Stimulated activated CD4-positive, alpha-beta T cell treated with anti-CD3 and anti-CD28 coated beads, Interleukin-4, amount 100 ng/mL, for 48 hours (primary cell): ENCODE data around the gene B3GLCT.

ENCODE experiments used
- DNase-seq, 2 donors: peaks; one replicate each; pipeline ENCODE4 v3.0.0-alpha.2; 2020; ENCODE audit warnings: low read depth in 2 of 2

B3GLCT gene

DNA sequence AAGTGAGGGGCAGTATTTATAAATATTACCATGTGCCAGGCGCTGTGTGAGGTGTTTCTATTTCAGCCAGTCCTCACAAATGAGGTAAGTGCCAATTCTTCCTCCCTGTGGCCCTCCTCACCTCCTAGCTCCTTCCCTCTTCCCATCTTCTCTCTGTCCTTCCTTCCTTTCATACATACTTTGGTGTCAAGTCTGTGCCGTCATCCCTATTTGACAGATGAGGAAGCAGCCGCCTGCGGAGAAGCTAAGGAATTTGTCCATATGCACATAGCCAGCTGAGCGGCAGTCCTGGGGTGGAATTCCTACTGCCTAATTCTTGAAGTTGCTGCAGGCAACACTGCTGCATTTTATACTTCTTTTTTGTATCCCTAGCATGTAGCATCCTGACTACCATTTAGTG lies 150.8 kb downstream of the B3GLCT start:
- DNase-seq, result no peak

DNA sequence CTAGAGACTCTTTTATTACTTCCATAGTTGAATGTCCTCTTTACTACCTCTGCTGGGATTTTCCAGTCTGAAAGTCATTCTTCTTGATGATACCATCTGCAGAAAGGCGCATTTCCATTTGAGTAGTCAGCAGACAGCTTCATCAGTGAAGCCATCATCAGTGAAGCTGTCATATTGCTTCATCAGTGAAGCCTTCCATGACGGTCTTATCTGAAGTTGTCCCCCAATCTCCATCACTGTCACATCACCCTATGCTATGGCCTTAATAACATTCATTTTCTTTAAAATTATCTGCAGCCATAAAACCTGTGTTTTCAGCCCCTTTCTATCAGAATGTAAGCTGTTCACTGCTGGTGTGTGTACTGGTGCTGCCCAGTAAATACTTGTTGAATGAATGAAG lies 151.6 kb downstream of the B3GLCT start:
- no peak for DNase-seq

DNA sequence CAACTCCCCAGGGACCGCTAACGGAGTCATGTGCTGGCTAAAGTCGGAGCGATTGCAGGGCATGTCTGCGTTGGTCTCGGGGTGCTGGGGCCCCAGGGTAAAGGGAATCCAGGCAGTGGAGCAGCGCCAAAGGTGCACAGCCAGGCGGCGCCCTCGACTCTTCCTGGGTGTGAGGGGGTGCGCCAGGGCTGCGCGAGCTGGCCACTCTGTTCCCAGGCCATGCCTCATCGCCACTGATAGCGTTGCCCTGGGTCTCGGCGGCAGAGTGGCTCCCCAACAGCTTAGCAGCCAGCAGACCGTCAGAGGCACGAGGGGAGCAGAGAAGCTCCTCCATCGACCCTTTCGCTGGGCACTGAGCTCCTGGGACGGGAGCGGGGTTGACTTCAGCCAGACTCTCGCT lies 152.7 kb downstream of the B3GLCT start:
- DNase-seq, result no peak

DNA sequence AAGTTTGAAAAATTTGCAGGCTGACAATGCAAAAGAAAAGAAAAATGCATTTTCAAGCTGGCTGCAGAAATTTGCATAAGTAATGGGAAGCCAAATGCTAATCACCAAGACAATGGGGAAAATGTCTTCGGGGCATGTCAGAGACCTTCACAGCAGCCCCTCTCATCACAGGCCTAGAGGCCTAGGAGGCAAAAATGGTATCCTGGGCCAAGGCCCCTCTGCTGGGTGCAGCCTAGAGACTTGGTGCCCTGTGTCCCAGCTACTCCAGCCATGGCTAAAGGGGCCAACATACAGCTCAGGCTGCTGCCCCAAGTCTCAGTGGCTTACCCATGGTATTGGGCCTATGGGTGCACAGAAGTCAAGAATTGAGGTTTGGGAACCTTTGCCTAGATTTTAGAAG lies 155.2 kb downstream of the B3GLCT start:
- no peak for DNase-seq

DNA sequence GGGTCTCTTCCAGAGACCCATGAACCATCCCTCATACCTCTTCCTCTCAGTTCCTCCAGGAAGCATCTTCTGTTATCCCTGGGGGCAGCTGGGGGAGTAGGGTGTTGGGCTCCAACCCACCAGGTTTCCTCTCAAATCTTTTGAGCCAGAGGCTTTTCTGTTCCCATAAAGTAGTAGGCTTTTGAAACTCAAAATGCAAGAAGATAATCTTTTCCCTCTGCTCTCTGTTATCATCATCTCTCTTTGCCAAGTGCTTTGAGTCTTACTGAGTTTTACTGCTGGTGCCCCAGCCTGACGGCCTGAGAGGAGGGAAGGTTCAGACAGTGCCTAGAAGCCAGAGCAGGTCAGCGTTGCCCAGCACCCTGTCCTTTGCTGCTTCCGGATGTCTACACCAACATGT lies 157.2 kb downstream of the B3GLCT start:
- DNase-seq, result no peak

DNA sequence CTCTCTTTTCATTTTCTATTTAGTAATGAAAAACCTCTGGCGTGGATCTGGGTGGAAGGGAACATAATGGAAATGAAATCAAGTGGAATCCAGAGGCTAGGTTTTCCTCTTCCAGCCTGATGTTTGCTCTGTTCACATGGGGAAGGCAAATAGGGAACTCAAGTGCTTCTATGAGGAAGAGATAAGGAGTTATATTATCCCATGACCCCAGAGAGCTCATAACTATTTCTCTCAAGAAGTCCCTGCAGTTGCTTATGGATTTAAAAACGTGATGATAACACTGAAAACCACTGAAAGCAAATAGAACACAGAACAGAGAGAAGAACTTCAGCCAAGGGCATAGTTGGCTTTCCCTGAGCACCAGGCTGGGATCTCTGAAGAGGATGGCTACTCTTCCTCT lies 157.8 kb downstream of the B3GLCT start:
- no peak for DNase-seq

DNA sequence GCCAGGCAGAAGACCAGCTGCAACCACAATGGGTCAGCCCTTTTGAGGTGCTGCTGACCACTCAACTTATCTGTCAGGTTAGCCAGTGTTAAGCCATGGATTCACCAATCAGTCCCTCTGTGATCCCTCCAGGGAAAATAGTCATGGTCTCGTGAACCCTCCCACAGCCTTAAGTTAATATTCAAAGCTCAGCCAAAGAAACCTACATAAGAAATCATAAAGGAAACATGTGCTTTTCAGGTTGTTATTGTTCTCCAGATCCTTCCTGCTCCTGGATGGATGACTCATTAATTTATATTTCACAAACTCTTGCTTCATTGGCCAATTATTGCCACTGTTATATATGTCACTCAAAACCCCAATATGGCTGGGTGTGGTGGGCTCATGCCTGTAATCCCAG lies 161.9 kb downstream of the B3GLCT start:
- DNase-seq, result no peak

DNA sequence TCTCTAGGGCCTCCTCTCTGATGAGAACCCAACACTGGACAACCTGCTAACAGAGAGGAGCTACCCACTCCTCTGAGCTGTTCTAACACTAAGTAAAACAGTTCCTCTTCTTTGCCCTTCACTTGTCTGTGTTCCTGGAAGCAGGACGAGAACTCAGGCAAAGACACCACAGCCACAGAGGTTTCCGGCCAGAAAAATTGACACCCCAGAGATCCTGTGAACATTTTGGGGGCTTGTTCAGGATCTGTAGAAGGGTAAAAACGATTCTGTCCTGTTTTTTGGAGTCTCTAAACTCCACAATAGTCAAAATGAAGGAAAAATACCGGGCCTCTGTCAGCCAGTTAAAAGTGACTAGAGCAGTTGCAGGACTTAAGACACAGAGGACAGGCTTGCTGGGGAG lies 165.9 kb downstream of the B3GLCT start:
- DNase-seq, result no peak

DNA sequence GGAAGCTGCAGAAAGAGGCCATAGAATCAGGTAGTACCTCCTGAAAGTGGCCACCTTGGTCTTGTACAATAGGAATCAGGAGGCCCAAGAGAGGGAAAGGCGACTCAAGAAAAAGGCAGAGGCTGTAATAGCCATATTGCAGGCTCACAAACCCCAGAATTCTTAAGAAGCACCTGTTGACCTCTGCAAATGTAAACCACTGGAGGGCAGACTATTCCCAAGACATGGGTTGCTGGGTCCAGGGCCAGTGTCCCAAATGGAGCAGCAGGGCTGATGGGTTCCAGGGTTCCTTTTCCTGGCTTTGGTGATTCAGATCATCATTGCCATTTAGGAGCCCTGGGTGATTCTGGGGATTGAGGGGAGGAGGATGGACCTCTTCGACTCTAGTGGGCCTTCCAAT lies 167.6 kb downstream of the B3GLCT start:
- DNase-seq, result no peak

DNA sequence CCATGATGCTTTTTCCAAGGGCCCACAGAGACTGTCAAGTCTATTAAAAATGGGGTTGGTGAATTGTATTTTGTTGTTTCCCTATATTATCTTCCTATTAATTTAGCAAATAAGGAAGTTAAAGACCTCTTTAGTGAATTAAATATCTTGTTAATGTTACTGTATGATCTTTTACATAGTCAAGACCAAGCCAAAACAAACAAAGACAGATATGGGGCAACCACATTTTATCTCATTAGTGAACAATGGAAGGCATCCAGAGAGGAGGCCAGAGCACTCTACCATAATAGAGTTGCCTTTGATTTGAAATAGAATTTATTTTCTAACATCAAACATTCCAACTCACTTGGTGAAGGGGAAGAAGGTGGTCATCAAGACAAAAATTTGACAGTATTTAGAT lies 169.4 kb downstream of the B3GLCT start:
- DNase-seq, result no peak

DNA sequence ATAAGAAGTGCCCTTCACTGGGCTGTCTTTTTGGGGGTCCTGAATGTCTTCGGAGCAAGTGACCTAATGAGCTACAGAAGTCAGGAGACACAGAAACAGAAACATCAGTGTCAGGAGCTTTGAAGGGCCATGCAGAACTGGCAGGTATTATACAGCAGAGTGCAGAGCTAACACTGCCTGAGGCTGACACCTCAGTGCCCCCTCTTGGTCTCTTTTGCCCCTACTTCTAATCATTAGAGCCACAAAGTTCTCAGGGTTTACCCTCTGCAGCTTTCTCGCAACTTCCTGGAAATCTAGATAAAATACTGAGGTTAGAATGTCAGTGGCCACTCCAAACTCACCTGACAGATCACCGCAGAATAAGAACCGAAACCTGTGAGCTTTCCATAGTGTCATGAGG lies 172.7 kb downstream of the B3GLCT start:
- no peak for DNase-seq

DNA sequence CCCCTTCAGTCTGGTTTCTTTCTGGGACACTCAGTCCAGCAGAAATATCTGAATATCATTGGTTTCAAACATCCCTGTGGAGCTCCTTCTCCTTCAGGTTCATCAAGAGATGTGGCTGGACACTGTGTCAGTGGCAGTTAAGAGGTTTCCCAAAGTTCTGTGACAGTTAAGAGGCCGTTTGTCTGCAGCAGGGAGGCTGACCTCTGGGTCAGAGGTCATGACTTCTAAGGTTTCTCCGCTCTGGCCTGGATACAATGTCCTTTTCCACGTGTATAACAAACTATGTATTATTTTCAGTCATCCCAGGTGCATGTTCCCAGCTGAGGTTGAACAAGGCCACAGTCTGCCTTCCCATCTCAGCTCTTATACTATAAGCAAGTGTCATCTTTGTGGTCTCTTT lies 174.9 kb downstream of the B3GLCT start:
- no peak for DNase-seq

DNA sequence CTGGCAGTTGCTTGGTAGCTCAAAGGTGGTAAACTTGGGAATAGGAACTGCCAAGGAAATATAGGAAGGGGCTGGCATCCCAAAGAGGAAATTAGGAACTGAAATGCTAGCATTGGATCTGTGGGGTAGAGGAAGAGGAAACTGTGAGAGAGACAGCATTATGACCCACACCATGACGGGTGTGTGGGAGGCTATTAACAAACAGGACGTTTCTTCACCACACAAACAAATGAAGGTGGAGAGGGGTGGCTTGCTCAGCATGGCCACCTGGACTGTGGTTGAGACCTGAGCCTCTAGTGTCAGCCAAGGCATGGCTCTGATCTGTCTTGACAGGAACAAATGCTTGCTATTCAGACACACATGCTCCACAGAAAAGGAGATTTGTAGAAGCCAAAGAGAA lies 178.2 kb downstream of the B3GLCT start:
- no peak for DNase-seq

DNA sequence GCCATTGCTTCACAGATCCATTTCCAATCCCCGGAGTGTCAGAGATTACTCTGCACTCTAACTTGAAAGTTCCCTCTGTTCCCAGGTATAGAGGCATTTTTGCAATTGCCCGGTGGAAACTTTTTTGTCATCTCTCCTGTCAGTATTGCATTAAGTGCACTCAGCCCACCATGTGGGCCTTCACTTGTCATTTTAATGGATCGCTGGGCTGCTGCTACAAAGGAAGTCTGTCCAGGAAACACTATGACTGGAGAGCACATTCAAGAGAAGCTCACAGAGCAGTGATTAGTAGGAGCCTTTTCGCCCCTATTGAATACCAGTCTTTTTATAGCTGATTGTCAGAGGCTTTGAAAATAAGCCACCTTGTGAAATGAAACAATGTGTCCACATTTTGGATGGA lies 180.9 kb downstream of the B3GLCT start:
- DNase-seq, result no peak
